PC-9 (cell line): ENCODE measurements around the gene ZNF396. TPM values are rescaled to one million over a fixed set of nuclear protein-coding genes. Genes with fewer than 3 reads are reported as not detected.
A peak's percentile ranks its signal among the peaks of the same experiment; 100 is the strongest.

Source experiments
- BruUV-seq: library from RNA; stranded (reverse); fragments of 400-500 nt; replicated peaks from 2 replicates; lab custom pipeline; 2021; lab: Mats Ljungman, UMichigan
- CTCF ChIA-PET: fragments of 300-600 bp; sonication (Branson Sonifier 250); formaldehyde crosslinking; loops from one replicate; lab custom pipeline; 2022; ENCODE audit warnings: antibody characterized with exemption; lab: Charles Lee
- POLR2A ChIA-PET: fragments of 300-600 bp; sonication (Branson Sonifier 250); formaldehyde crosslinking; loops from one replicate; lab custom pipeline; 2022; ENCODE audit warnings: antibody characterized with exemption; ENCODE audit not compliant: unreplicated experiment; lab: Charles Lee
- DNase-seq, 2 experiments: peaks; one replicate each; pipeline versions ENCODE4 v3.0.0 to v3.0.0-alpha.2; 2015 to 2022; ENCODE audit warnings: mixed read lengths in 1 of 2
- H2AFZ ChIP-seq: fragments of 200-600 bp; sonication (generic); 2 replicates; pipeline ENCODE4 v1.8.1; 2017; ENCODE audit warnings: antibody characterized with exemption
- H3F3A ChIP-seq: fragments of 200-600 bp; sonication (generic); 2 replicates; pipeline ENCODE4 v1.8.1; 2017; ENCODE audit warnings: antibody characterized with exemption, mild to moderate bottlenecking, low read depth; ENCODE audit not compliant: insufficient read depth
- H3K27ac ChIP-seq: fragments of 200-600 bp; sonication (generic); 2 replicates; pipeline ENCODE4 v1.6.1; 2016; ENCODE audit warnings: mixed run types
- H3K27me3 ChIP-seq: fragments of 200-600 bp; sonication (generic); 2 replicates; pipeline ENCODE4 v1.6.1; 2016; ENCODE audit warnings: low read depth, mixed run types; ENCODE audit not compliant: insufficient read depth
- H3K36me3 ChIP-seq: fragments of 200-600 bp; sonication (generic); 2 replicates; pipeline ENCODE4 v1.6.1; 2016; ENCODE audit warnings: low read depth, mixed run types
- H3K4me1 ChIP-seq: fragments of 200-600 bp; sonication (generic); replicated peaks from 2 replicates; pipeline ENCODE4 v1.6.1; 2016; ENCODE audit warnings: mixed run types; ENCODE audit not compliant: insufficient read depth
- H3K4me2 ChIP-seq: fragments of 200-600 bp; sonication (generic); 2 replicates; pipeline ENCODE4 v1.6.1; 2017; ENCODE audit warnings: mixed run types
- H3K4me3 ChIP-seq: fragments of 200-600 bp; sonication (generic); 2 replicates; pipeline ENCODE4 v1.6.1; 2016; ENCODE audit warnings: mixed run types
- H3K79me2 ChIP-seq: fragments of 200-600 bp; sonication (generic); 2 replicates; pipeline ENCODE4 v1.6.1; 2017; ENCODE audit warnings: low read depth, mixed run types
- H3K9me2 ChIP-seq: fragments of 200-600 bp; sonication (generic); 2 replicates; pipeline ENCODE4 v1.8.1; 2017; ENCODE audit warnings: mild to moderate bottlenecking; ENCODE audit not compliant: insufficient read depth
- H3K9me3 ChIP-seq: fragments of 200-600 bp; sonication (generic); 2 replicates; pipeline ENCODE4 v1.8.1; 2016; ENCODE audit warnings: low read depth; ENCODE audit not compliant: insufficient read depth
- H4K20me1 ChIP-seq: fragments of 200-600 bp; sonication (generic); 2 replicates; pipeline ENCODE4 v1.8.1; 2017; ENCODE audit not compliant: insufficient read depth
- CTCF ChIP-seq: fragments of 200-600 bp; sonication (generic); conservative IDR thresholded peaks from 2 replicates; pipeline ENCODE4 v1.6.1; 2017; ENCODE audit warnings: mixed run types, antibody characterized with exemption, mild to moderate bottlenecking, moderate library complexity
- EZH2 ChIP-seq: fragments of 200-600 bp; sonication (generic); IDR thresholded peaks from 2 replicates; pipeline ENCODE4 v1.8.0; 2017; ENCODE audit warnings: antibody characterized with exemption, low read depth
- intact Hi-C: fragments of 100-400 bp; cut with micrococcal nuclease; formaldehyde crosslinking; loops from one replicate; pipeline ENCODE4 v1.10.0; 2022; ENCODE audit not compliant: unreplicated experiment
- total RNA-seq: library from RNA; stranded (reverse); gene quantifications from 2 replicates; pipeline ENCODE4 v1.2.3, GENCODE V29; 2021

ZNF396 gene
- total RNA-seq, 1 experiment from 2014 or later, result 1.9 TPM

- H3F3A ChIP-seq, result no peaks in the 10 kb centered on the region
- H2AFZ ChIP-seq, result peak overlapping the region; percentile 79
- 0 out of 2 replicates have a peak, but pooled peaks cover 4% of the 10 kb centered on the region for H3K4me1 ChIP-seq
- intact Hi-C loops, result loop anchor here (10.0 kb wide), 1 partner anchor 100 kb away; the partner anchor contains the start of gene ZNF397
- no peak overlapping the region for H3K27ac ChIP-seq
- H3K4me3 ChIP-seq, result peak overlapping the region; percentile 88
- ChIA-PET POLR2A (interaction anchor here (0.7 kb wide), 1 partner anchor 55 kb away, joined by 3 read pairs; no protein-coding TSS in a partner anchor), CTCF (no interaction called here)
- no peaks in the 10 kb centered on the region for H3K9me3 ChIP-seq
- DNase-seq, result no peak
- no peaks in the 10 kb centered on the region for H3K27me3 ChIP-seq
- peaks cover 49% of the 10 kb centered on the region for H3K79me2 ChIP-seq
- H4K20me1 ChIP-seq, result peaks cover 34% of the 10 kb centered on the region
- peak overlapping the region; percentile 86 for H3K4me2 ChIP-seq
- TSS peak; percentile 50 for BruUV-seq
- TF ChIP-seq EZH2 (no peak), CTCF (no peak)
- H3K9me2 ChIP-seq, result no peaks in the 10 kb centered on the region
- H3K36me3 ChIP-seq, result peaks cover 9% of the 10 kb centered on the region; the same call in 1 of the 2 replicates
These were observed 32.2 kb downstream of the ZNF396 start for GRCh38 chr18:35344736-35345459.

GRCh38 chr18:35343936-35344735 is 33.0 kb downstream of the ZNF396 start, which contains the start of gene ZNF24:
ZNF24 (minus strand) TSS chr18:35344420; CDS start chr18:35340650, 3,770 bp downstream.
- Histone ChIP-seq H3K27ac (peak within 1 kb of the TSS; percentile 72), H3K36me3 (peaks cover 17% of the 10 kb centered on the region), H3K4me1 (0 out of 2 replicates have a peak, but pooled peaks cover 4% of the 10 kb centered on the region), H3K27me3 (no peaks in the 10 kb centered on the region), H4K20me1 (peaks cover 36% of the 10 kb centered on the region), H3K4me3 (peak within 1 kb of the TSS; percentile 88), H3F3A (no peaks in the 10 kb centered on the region), H3K9me3 (no peaks in the 10 kb centered on the region), H2AFZ (peak within 1 kb of the TSS; percentile 79), H3K9me2 (no peaks in the 10 kb centered on the region), H3K79me2 (peaks cover 50% of the 10 kb centered on the region), H3K4me2 (peak within 1 kb of the TSS; percentile 86)
- BruUV-seq, result no TSS peak
- DNase-seq, result peak; percentile 75 to 88
- POLR2A ChIA-PET, result interaction anchor here (0.6 to 0.7 kb wide), 2 partner anchors 36 to 54 kb away, joined by 3 to 7 read pairs; no protein-coding TSS in a partner anchor
- intact Hi-C loops, result loop anchor here (10.0 kb wide), 1 partner anchor 99 kb away; the partner anchor contains the start of gene ZNF397
- CTCF ChIA-PET, result no interaction called here
- TF ChIP-seq EZH2 (no peak), CTCF (no peak)

- H3K27me3 ChIP-seq, result no peaks in the 10 kb centered on the region
- H3K4me1 ChIP-seq, result 0 out of 2 replicates have a peak, but pooled peaks cover 4% of the 10 kb centered on the region
- H3F3A ChIP-seq, result no peaks in the 10 kb centered on the region
- TSS peak; percentile 43 for BruUV-seq
- H4K20me1 ChIP-seq, result peaks cover 39% of the 10 kb centered on the region
- no peak for TF ChIP-seq EZH2
- TF ChIP-seq CTCF, result no peak
- POLR2A ChIA-PET, result interaction anchor here (0.6 kb wide), 1 partner anchor 35 kb away, joined by 7 read pairs; no protein-coding TSS in a partner anchor
- no peaks in the 10 kb centered on the region for H3K9me2 ChIP-seq
- peak overlapping the region; percentile 86 for H3K4me2 ChIP-seq
- CTCF ChIA-PET, result no interaction called here
- intact Hi-C loops, result loop anchor here (10.0 kb wide), 1 partner anchor 99 kb away; the partner anchor contains the start of gene ZNF397
- H3K79me2 ChIP-seq, result peaks cover 53% of the 10 kb centered on the region
- DNase-seq, result no peak
- H3K4me3 ChIP-seq, result peak overlapping the region; percentile 88
- no peaks in the 10 kb centered on the region for H3K9me3 ChIP-seq
- H3K36me3 ChIP-seq, result peaks cover 23% of the 10 kb centered on the region
- peak overlapping the region; percentile 72; the same call in 1 of the 2 replicates for H3K27ac ChIP-seq
- H2AFZ ChIP-seq, result no peak overlapping the region; the same call in 1 of the 2 replicates
These were observed 33.6 kb downstream of the ZNF396 start for GRCh38 chr18:35343488-35343935.
